Kasumi-1 (cell line): Measurements from ENCODE around the gene CLCN7.

Experiments used
- DNase-seq, 2 experiments: peaks; one replicate each; lab custom pipeline; 2025; lab: John Stamatoyannopoulos, UW

CLCN7 gene, protein sequence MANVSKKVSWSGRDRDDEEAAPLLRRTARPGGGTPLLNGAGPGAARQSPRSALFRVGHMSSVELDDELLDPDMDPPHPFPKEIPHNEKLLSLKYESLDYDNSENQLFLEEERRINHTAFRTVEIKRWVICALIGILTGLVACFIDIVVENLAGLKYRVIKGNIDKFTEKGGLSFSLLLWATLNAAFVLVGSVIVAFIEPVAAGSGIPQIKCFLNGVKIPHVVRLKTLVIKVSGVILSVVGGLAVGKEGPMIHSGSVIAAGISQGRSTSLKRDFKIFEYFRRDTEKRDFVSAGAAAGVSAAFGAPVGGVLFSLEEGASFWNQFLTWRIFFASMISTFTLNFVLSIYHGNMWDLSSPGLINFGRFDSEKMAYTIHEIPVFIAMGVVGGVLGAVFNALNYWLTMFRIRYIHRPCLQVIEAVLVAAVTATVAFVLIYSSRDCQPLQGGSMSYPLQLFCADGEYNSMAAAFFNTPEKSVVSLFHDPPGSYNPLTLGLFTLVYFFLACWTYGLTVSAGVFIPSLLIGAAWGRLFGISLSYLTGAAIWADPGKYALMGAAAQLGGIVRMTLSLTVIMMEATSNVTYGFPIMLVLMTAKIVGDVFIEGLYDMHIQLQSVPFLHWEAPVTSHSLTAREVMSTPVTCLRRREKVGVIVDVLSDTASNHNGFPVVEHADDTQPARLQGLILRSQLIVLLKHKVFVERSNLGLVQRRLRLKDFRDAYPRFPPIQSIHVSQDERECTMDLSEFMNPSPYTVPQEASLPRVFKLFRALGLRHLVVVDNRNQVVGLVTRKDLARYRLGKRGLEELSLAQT

DNA sequence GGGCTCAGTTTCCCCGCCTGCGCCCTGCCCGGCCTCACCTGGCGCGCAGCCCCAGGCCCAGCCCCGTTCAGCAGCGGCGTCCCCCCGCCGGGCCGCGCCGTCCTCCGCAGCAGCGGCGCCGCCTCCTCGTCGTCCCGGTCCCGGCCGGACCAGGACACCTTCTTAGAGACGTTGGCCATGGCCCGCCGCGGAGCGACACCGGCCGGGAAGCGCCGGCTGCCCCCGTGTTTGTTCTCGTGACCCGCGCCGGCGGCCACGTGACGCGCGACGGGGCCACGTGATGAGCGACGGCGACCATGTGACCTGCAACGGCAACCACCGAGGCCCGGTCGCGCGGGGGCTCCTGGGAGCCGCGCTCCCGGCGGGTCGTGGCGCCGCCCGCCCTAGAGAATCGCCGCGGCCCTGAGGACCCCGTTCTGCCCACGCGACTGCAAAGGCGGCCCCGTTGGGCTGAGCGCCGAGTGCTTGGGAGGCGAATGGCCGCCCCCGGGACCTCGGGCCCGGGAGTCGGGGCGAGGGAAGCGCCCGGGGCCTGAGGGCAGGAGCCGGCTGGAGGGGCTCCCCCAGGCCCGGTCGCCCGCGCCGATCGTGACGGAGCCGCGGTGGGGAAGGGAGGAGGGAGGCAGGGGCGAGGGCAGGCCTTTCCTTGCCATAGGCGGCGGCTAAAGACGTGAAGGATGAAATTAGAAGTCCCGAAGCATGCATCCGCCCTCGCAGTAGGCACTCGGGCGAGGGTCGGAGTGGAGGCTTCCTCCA, at the start of gene CLCN7:
Gene CLCN7 (minus strand): TSS at position 233 of the 756 bp plus-strand sequence. CDS start 54 bp downstream, at position 179.
- peak; percentile 28 to 42 for DNase-seq

DNA sequence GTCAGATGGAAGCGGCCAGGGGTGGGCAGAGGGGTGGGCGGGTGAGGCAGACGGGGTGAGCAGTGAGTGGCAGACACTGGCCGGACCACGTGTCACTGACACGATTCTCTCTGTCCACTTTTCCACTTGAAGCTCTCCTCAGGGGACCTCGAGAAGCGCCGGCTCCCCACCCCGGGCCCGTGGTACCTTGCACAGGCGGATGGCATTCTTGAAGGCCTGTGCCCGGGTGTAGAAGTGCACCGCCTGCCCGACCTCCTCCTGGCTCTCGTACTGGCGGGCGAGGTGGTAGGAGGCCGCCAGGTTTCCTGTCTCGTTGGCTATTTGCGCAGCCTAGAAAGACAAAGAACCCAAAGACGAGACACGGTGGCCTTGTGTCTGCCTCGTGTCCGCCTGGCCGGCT, 49.5 kb upstream of the CLCN7 start:
- no peak for DNase-seq

DNA sequence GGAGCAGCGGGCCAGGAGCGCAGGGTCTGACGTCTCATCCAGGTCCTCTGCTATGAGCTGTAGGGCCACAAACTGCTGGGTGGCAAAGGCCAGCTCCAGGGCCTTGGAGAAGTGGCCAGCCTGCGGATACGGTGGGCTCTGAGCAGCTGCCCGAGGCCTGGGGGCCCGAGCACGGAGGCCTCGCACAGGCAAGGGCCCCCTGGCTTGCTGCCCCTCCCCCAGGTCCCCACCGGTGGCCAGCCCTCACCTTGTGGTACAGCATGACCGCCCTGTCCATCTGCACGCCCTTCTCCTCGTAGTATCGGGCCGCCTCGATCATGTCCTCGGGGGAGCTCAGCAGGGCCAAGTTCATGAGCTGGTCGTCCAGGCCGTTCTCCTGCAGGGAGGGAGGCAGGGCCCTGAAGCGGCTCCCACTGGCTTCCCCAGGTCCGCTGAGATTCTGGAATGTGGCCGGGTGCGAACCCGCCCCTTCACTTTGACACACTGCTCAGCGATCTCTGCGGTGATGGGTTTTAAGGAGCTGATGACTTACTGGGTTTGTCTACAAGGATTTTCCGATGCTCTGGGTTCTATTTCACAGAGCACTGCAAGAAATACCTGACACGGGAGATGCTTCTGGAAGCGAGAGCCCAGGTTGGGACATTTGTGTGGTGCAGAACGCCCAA, 48.9 kb upstream of the CLCN7 start:
- DNase-seq = no peak

DNA sequence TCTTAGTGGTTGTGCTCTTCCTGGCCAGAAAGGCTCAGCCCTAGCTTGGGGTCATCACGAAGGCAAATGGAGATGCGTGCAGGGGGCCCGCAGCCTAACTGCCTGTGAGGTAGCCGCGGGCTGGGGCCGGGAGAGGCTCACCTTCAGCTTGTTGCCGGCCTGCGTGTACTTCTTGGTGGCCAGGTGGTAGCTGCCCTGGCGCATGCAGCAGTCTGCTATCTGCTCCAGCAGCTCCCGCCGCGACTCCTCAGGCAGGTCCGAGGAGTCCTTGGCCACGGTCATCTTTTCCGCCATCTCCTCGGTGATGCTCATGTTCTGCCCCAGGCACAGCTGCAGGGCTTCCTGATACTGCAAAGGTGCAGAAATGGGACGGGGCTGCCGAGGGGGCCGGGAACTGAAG, 45.6 kb upstream of the CLCN7 start:
- DNase-seq = no peak

DNA sequence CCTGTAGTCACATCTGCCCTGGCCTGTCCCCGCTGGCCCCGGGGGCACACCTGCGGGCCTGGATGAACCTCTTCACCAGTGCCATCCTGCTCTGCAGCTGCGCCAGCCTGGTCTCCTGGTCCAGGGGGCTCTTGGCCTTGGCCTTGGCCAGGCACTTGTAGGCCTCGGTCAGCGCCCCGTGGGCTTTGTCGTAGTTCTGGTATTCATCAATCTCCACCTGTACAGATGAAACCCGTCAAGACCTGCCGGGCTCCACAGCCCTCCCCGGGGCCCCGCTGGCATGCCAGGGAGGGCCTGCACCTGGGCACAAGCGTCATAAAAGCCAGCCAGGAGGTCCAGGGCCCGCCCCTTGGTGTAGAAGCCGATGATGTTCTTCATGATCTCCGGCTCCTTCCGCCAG, 45.0 kb upstream of the CLCN7 start:
- DNase-seq = no peak

DNA sequence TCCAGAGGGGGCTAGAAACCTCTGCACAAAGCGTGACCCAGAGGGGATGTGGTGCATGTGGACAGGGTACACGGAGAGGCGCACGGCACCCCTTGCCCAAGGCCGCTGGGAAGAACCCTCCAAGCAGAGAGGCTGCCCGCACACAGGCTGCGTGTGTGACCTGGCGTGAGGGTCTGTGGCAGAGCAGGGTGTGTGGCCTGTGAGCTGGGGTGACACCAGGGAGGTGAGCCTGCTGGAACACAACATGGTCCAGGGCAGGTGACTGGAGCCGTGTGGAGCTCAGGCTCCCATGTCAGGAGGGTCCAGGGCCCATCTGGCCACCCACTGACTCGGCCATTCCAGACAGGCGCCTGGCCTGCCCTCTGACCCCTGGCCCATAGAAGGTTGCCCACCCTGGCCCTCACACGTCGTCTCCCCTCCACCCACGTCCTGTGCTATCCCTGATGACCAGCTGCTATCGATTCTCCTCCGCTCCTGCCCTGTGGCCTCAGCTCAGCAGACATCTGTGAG, 43.9 kb upstream of the CLCN7 start:
- DNase-seq = no peak

DNA sequence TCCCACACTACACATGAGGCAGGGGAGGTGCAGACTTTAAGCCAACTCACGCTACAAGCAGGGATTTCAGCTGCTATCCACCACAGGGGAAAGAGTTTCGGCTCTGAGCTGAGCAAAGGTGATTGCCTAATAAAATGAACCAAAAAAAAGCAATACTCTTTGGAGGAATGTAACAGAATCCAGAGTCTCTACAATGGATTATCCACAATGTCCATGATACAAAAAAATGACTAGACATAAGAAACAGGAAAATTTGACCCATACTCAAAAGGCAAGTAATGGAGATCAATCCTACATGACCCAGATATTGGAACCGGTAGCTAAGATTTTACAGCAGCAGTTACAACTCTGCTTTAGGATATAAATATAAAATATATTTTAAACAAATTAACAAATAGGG, 39.7 kb upstream of the CLCN7 start:
- DNase-seq = no peak

DNA sequence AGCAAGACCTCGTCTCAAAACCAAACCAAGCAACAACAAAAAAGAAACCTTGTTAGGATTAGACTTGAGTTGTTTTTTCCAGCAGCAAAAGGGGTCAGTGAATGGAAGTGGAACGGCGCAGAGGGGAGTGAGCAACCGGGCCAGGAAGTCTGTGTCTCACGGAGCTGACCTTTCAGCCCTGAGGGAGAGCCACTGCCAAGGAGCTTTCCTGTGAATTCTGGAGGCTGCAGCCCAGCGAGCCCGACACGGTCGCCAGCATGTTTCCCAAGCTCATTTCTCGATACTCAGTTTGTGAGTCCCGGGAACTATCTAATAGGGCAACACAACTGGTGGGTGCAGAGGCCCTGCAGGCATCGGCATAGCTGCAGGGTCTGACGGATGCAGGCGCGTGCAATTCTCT, 37.9 kb upstream of the CLCN7 start:
- no peak for DNase-seq

DNA sequence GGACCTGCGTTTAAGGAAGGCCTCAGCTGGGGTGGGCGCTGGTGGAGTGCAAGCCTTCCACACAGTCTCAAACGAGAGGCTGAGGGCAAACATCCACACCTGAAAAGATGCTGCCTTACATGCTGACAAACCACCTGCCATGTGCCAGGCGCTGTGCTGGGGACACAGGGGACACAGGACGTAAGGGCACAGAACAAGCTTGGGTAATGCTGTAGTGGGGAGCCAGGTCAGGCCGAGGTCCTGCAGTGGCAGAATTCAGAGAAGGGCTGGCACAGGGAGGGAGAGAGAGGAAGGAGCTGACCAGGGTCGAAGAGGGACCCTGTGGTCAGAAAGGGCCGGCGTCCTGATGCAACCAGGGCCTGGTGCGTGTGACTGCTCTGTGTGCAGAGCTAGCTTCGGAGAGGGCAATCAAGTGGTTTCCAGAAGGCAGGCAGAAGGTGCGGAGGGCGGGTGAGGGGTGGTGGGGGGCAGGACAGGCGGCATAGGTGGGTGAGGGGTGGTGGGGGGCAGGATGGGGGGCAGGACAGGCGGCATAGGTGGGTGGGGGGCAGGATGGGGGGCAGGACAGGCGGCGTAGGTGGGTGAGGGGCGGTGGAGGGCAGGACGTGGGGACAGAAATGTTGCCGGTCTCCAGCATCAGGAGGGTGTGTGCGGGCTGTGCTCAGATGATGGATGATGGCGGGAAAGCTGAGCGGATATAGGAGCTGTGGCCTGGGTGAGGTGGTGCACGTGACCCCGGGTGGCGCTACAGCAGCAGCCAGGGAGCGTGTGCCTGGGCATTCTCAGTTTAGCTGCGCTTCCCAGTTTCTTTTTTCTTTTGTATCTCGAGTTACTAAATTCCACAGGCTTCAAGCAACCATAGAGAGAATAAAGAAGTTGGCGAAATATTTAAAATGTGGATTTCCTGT, 37.1 kb upstream of the CLCN7 start:
- DNase-seq = no peak

DNA sequence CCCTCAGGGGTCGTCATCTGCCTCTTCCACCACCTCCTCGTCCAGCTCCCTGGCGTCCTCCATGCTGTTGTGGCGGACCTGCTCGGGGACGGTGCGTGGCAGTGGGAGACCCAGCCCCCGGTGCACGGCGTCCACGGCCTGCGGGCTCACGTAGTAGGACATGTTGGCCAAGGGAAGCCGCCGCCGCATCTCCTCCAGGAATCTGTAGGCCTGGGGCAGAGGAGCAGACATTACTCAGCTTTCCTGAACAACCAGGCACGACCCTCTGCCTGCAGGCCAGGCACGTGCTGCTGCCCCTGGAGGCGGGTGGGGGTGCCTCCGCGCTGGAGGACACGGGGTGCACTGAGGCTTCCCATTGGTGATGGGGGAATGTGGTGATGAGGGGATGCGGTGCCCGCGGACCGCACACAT, 36.1 kb upstream of the CLCN7 start:
- no peak for DNase-seq

DNA sequence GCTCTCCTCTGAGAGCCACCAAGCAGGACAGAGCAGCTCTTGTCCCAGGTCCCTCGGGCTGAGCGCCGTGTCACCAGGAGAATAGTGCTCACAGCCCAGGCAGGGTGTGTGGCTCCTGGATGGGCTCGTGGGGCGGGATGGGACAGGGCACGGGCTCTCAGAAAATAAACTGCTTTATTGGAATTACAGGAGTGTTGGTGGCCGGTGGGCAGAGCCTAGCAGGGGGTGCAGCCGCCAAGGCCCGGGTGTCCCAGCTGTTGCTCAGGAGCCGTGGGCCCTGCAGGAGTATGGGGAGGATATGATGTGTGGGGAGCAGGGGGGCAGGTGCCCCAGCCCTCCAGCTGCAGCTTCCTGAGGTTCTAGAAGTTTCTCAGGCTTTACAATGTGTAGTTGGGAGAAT, 35.4 kb upstream of the CLCN7 start:
- DNase-seq = no peak

DNA sequence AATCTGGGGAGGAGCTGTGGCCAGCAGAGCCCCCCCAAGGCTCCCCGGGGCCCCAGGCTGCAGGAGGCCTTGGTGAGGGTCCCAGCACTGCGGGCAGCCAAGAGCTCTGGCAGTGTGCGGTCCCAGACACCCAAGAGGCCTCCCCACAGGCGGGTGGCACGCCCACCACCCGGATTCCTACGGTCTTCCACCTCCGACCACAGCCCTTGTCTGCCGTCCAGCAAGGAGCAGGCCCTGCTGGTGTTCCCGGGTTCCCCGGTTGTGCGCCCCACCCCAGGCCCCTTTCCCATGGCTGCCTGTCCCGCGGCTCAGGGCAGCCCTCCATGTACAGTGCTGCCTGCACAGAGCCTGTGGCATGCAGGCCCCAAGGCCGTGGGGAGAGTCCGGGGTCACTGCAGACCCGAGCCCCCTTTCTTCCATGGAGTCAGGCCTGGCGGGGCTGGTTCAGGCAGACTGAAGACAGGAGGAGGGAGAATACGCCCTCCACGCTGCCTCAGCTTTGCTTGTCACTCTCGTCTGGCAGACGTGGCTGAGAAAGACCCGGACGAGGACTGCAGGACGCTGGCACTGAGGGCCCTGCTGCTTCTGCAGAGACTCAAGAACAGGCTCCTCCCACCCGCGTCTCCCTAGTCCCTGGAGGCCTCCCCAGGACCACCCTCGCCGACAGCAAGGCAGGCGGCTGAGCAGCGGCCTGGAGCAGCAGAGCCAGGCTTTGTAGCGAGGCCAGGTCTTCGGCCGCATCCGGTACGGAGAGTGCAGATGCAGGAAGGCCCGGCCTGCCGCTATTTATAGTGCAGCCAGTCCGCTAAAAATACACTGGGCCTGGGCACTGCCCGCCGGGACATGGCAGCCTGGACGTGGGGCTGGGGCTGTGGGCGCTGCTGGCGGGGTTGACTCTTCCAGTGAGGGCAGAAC, 34.7 kb upstream of the CLCN7 start:
- DNase-seq = no peak

DNA sequence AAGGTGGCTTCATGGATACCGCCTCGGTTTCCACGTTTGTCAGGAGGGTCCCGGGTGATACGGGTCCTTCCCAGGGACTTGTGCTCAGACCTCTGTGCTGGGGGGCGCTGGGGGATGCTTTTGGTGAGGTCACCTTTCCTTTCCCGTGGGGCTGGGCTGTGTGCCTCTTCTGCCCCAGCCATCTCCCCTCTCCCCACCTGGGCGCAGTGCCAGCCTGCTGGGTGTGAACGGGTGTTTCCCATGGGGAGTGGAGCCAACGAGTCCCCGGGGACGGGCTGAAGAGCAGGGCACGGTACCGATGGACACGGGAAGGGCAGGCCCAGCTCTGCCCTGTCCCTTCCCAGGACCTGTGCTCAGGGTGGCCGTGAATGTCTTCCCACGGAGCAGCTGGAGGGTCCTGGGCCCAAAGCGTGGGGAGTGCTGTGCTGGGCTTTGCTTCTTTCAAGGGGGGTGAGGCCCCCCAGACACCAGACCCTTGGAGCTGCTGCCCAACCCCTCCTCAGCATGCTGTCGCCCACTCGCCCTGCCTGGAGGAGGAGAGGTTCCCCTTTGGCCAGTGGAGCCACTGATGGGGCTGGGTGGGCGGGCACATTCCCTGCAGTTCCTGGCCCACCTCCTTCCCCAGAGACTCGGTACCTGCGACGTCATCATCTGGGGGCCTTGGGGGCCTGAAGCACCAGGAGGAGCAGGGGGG, 33.8 kb upstream of the CLCN7 start:
- no peak for DNase-seq

DNA sequence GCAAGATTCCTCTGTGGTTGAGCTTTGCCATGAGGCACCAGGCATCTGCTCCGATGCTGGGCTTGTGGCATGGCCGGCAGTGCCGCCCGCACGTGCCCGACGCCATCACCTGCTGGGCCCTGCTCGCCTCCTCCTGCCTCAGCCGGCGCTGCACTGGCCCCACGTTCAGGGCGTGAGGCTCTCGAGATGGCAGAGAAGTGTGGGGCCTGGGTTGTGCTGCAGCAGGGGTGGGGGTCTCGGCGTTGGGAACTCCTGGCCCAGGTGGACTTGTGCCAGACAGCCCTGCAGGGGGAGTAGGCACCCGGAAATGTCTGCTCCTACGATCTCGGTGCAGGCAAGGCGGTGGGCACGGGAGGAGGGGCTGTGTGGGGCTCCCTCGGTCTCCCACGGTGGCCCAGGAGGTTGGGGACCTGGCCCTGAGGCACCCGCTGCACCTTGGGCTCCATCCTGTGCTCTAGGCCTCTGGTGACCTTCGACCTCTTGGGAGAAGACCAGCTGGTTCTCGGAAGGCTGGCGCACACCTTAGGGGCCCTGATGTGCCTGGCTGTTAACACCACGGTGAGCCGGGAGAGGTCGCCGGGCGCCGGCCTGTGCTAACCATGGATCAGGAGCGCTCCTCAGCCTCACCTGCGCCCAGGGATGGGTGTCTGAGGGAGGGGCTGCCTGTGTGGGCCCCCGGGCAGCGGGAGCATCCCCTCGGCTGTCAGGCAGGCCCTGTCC, 31.8 kb upstream of the CLCN7 start:
- DNase-seq = no peak

DNA sequence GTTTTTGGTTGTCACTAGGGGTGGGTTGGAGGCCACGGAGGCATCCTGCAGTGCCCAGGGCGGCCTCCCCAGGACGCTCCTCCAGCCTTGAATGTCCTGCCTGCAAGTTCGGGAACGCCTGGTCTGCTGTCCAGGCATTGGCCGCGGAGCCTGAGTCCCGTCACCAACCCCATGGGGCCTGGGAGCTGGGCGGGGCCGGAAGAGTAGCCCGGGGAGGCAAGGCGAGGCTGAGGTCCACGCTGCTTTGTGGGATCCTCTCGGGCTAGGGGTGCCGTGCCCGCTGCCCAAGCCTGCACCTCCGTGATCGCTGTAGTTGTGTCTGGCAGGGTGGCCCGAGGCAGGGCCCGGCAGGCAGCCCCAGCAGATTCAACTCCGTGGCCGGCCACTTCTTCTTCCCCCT, 31.1 kb upstream of the CLCN7 start:
- no peak for DNase-seq

DNA sequence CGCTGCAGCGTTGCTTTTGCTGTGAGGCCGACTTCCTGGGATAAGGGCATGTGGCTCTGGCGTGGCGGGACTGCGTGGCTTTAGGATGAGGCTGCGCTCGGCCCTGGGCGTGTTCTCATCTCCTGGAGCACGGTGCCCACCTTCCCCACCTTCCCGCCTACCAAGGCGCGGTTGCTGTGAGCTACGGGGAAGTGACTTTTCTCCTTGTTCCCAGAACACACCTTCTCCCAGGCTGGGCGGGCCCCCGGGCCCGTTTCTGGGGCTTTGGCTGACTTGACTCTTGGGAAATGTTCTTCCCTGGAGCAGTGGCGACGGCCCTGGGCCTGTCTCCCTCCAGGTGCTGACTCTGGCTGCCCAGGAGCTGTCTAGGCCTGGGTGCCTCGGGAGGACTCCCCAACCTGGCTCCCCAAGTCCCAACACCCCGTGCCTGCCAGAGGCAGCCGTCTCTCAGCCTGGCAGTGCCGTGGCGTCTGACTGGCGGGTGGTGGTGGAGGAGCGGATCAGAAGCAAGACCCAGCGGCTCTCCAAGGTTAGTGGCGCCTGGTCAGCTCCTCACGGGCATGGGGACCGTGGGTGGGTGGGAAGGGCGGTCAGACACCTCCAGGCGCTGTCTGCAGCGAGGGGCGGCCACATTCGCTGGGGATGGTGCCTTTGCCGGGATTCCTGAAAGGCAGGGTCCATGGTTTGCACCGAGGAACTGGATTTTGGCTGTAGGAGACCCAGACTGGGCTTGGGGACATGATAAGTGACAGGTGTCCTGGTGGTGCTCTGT, 30.4 kb upstream of the CLCN7 start:
- no peak for DNase-seq

DNA sequence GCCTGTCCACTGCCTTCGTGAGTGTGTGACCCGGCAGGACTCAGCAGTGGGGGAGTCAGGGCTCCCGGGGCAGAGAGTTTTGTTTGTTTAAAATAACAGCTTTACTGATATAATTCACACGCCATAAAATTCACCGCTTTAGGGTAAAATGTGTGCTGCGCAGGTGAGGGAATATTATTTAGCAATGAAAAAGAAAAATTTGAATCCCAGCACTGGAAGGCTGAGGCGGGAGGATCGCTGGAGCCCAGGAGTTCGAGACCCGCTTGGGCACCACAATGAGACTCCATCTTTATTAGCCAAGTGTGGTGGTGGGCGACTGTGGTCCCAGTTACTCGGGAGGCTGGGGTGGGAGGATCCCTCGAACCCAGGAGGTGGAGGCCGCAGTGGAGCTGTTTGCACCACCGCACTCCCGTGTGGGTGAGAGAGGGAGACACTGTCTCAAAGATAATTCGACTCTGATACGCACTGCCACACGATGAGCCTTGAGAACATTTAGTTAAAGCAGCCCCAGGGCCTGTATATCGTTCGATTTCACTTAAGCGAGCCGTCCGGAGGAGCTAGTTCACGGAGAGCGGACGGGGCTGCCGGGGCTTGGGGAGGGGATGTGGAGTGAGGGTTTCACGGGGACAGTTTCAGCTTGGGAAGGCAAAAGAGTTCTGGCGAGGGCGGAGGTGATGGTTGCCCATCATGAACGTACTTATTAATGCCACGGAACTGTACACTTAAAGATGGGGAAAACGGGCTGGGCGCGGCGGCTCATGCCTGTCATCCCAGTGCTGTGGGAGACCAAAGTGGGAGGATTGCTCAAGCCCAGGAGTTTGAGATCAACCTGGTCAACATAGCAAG, 28.5 kb upstream of the CLCN7 start:
- DNase-seq = no peak
